Calu3 (cell line): ENCODE data around the gene BCAS3. TPM values are rescaled to one million over a fixed set of nuclear protein-coding genes. Genes with fewer than 3 reads are reported as not detected.

Source experiments
- BruUV-seq: library from RNA; stranded (reverse); fragments of 400-500 nt; replicated peaks from 2 replicates; lab custom pipeline; 2021; lab: Mats Ljungman, UMichigan
- CTCF ChIA-PET: fragments of 300-600 bp; sonication (Branson Sonifier 250); formaldehyde crosslinking; loops from one replicate; lab custom pipeline; 2022; ENCODE audit warnings: antibody characterized with exemption; lab: Charles Lee
- DNase-seq: peaks from one replicate; pipeline ENCODE4 v3.0.0; 2022
- H3K27ac Mint-ChIP-seq: one replicate; pipeline ENCODE4 v1.8.0; 2022; ENCODE audit warnings: mixed read lengths; ENCODE audit not compliant: unreplicated experiment
- H3K27me3 Mint-ChIP-seq: one replicate; pipeline ENCODE4 v1.8.0; 2022; ENCODE audit warnings: mixed read lengths; ENCODE audit not compliant: unreplicated experiment
- H3K36me3 Mint-ChIP-seq: one replicate; pipeline ENCODE4 v1.8.0; 2022; ENCODE audit warnings: mild to moderate bottlenecking, moderate library complexity, mixed read lengths; ENCODE audit not compliant: insufficient read depth, unreplicated experiment
- H3K4me1 Mint-ChIP-seq: one replicate; pipeline ENCODE4 v1.8.0; 2022; ENCODE audit warnings: mild to moderate bottlenecking, low read depth, mixed read lengths; ENCODE audit not compliant: unreplicated experiment
- H3K4me3 Mint-ChIP-seq: one replicate; pipeline ENCODE4 v1.8.0; 2022; ENCODE audit warnings: mild to moderate bottlenecking, low read depth, moderate library complexity, mixed read lengths; ENCODE audit not compliant: unreplicated experiment
- H3K9me3 Mint-ChIP-seq: one replicate; pipeline ENCODE4 v1.8.0; 2022; ENCODE audit warnings: low read depth, mixed read lengths; ENCODE audit not compliant: unreplicated experiment
- intact Hi-C: fragments of 100-400 bp; cut with micrococcal nuclease; formaldehyde crosslinking; loops from one replicate; pipeline ENCODE4 v1.10.0; 2022; ENCODE audit not compliant: unreplicated experiment
- total RNA-seq: library from RNA; stranded (reverse); gene quantifications from 2 replicates; pipeline ENCODE4 v1.2.3, GENCODE V29; 2022
- TF ChIP-seq, protein P1 (sequence below): fragments of 200-600 bp; IDR thresholded peaks from one replicate; pipeline ENCODE4 v1.8.0; 2022; ENCODE audit warnings: antibody characterized with exemption; ENCODE audit not compliant: unreplicated experiment

Gene BCAS3
- total RNA-seq, 1 experiment from 2014 or later, result 10.9 TPM

DNA sequence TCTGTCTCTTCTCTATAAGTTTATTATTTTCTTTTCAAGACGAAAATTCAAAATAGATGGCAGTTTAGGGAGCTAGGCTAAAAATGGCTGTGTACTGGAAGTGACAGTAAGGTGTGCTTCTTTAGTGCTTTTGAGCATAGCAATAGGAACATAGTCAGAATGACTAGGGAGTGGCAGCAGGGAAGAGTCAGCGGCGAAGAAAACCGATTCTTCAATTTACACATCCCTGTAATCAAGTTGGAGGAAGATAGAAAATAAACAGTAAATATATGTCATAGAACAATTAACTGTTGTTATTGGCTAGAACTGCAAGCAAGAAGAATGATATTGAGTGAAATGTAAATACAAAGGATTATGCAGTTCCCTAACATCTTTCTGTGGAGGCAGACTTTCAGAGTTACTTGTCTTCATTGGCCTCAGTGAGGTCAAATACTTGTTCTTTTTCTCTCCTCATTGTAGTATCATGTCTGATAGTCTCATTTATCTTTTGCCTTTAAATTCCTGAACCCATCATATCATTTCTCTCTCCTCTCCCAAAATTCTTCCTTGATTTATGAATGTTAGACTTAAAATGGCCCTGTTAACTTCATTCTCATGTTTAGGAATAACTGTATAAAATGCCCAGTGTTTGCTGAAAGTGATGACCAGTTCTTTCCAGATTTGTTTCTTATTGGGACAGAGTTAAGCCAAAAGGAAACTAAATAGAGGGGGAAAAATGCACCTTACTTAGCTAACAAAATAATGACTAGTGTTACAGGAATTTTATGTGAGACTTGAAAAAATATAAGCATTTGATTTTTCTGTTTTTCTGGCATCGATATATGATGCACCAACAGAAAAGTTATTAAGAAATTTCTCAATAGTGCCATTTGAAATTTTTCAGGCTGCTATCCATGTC, 211.4 kb downstream of the BCAS3 start:
- intact Hi-C loops, result no loop called here
- Mint-ChIP-seq H3K27ac (no peak overlapping the region), H3K4me3 (no peak overlapping the region), H3K27me3 (no peaks in the 10 kb centered on the region), H3K36me3 (no peaks in the 10 kb centered on the region), H3K9me3 (no peaks in the 10 kb centered on the region), H3K4me1 (no peaks in the 10 kb centered on the region)
- TF ChIP-seq, protein P1, sequence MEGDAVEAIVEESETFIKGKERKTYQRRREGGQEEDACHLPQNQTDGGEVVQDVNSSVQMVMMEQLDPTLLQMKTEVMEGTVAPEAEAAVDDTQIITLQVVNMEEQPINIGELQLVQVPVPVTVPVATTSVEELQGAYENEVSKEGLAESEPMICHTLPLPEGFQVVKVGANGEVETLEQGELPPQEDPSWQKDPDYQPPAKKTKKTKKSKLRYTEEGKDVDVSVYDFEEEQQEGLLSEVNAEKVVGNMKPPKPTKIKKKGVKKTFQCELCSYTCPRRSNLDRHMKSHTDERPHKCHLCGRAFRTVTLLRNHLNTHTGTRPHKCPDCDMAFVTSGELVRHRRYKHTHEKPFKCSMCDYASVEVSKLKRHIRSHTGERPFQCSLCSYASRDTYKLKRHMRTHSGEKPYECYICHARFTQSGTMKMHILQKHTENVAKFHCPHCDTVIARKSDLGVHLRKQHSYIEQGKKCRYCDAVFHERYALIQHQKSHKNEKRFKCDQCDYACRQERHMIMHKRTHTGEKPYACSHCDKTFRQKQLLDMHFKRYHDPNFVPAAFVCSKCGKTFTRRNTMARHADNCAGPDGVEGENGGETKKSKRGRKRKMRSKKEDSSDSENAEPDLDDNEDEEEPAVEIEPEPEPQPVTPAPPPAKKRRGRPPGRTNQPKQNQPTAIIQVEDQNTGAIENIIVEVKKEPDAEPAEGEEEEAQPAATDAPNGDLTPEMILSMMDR, result no peak
- CTCF ChIA-PET, result no interaction called here
- BruUV-seq, result no TSS peak
- DNase-seq, result no peak

DNA sequence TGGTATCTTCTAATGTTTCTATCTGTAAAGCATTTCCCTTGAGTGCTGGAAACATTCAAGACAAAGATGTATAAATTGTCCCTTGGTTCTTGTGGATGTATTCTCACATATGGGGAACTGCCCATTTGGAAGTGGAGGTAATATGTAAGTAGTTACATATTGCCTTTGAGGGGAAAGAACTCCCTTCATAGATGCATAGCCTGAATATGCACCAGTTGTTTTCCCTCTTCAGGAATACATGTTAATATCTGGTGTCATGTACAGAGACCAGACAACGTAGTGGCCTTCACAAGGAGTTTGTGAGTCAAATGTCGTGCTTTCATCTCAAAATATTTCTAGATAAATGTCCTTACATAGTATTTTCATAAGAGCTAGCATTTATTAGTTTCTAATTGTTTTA, 213.5 kb downstream of the BCAS3 start:
- intact Hi-C loops, result no loop called here

GRCh38 chr17:60893475-60893874, 215.8 kb downstream of the BCAS3 start:
- H3K27me3 Mint-ChIP-seq, result no peaks in the 10 kb centered on the region
- no peak for DNase-seq
- TF ChIP-seq, protein P1, result no peak
- intact Hi-C loops, result no loop called here
- no peak overlapping the region for H3K4me3 Mint-ChIP-seq
- CTCF ChIA-PET, result no interaction called here
- peaks cover 3% of the 10 kb centered on the region for H3K9me3 Mint-ChIP-seq
- BruUV-seq, result no TSS peak
- no peaks in the 10 kb centered on the region for H3K36me3 Mint-ChIP-seq
- H3K4me1 Mint-ChIP-seq, result no peaks in the 10 kb centered on the region
- H3K27ac Mint-ChIP-seq, result no peak overlapping the region

More for the DNA sequence above, 213.5 kb downstream of the BCAS3 start:
- Mint-ChIP-seq H3K27ac (no peak overlapping the region), H3K4me3 (no peak overlapping the region), H3K27me3 (no peaks in the 10 kb centered on the region), H3K4me1 (no peaks in the 10 kb centered on the region), H3K36me3 (no peaks in the 10 kb centered on the region), H3K9me3 (no peaks in the 10 kb centered on the region)
- no peak for DNase-seq
- TF ChIP-seq, protein P1, result no peak
- BruUV-seq, result no TSS peak
- CTCF ChIA-PET, result interaction anchor here (0.6 kb wide), 1 partner anchor 217 kb away, joined by 4 read pairs; no protein-coding TSS in a partner anchor

- Mint-ChIP-seq H3K27me3 (no peaks in the 10 kb centered on the region), H3K4me1 (no peaks in the 10 kb centered on the region), H3K27ac (no peak overlapping the region), H3K9me3 (peaks cover 3% of the 10 kb centered on the region), H3K36me3 (no peaks in the 10 kb centered on the region), H3K4me3 (no peak overlapping the region)
- no peak for DNase-seq
- TF ChIP-seq, protein P1, result no peak
- CTCF ChIA-PET, result no interaction called here
- no TSS peak for BruUV-seq
- intact Hi-C loops, result no loop called here
Measured at GRCh38 chr17:60896996-60897395, 219.3 kb downstream of the BCAS3 start.
